ENCODE results near the gene CLSTN2.

DNA sequence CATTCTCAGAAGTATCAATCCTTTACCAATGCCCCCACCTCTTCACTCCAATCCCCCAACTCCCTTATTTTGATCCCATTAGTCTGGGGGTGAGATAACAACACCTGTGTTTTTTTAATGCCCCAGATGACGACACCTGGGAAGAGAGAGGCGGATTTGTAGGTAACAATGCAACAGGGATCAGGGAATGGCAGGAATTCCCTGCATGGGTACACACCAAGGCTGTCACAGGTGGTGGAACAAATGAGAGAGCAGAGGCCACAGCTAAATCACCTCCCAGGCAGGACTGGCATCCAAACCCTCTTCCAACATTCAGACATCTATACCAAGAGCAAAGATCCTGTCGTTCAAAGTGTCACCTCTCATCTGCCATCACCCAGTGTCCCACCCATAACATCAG, 423.7 kb downstream of the CLSTN2 start:
- TF ChIP-seq, protein P1, sequence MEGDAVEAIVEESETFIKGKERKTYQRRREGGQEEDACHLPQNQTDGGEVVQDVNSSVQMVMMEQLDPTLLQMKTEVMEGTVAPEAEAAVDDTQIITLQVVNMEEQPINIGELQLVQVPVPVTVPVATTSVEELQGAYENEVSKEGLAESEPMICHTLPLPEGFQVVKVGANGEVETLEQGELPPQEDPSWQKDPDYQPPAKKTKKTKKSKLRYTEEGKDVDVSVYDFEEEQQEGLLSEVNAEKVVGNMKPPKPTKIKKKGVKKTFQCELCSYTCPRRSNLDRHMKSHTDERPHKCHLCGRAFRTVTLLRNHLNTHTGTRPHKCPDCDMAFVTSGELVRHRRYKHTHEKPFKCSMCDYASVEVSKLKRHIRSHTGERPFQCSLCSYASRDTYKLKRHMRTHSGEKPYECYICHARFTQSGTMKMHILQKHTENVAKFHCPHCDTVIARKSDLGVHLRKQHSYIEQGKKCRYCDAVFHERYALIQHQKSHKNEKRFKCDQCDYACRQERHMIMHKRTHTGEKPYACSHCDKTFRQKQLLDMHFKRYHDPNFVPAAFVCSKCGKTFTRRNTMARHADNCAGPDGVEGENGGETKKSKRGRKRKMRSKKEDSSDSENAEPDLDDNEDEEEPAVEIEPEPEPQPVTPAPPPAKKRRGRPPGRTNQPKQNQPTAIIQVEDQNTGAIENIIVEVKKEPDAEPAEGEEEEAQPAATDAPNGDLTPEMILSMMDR (IDR thresholded peaks at IDR 0.05; ENCODE audit: low read depth, low read length, poor library complexity, severe bottlenecking) = no peak
- no peak for TF ChIP-seq EZH2phosphoT487 (IDR thresholded peaks at IDR 0.05; ENCODE audit: borderline replicate concordance, low read length)

All from DOHH2 (cell line).